Skeletal muscle satellite cell (primary cell): Measurements from ENCODE around the gene NDUFA11.
A peak's percentile ranks its signal among the peaks of the same experiment; 100 is the strongest.

Experiments used
- H3K27me3 ChIP-seq: 2 replicates; pipeline ENCODE4 v1.7.0; 2013; ENCODE audit warnings: low read length; ENCODE audit not compliant: control insufficient read depth, insufficient read depth
- H3K36me3 ChIP-seq: 2 replicates; pipeline ENCODE4 v1.7.0; 2013; ENCODE audit warnings: mild to moderate bottlenecking, control low read depth, low read length; ENCODE audit not compliant: insufficient read depth
- H3K4me1 ChIP-seq: 2 replicates; pipeline ENCODE4 v1.7.0; 2013; ENCODE audit warnings: low read length; ENCODE audit not compliant: control insufficient read depth, insufficient read depth
- H3K4me2 ChIP-seq: 2 replicates; pipeline ENCODE4 v1.7.0; 2013; ENCODE audit warnings: mild to moderate bottlenecking, low read length
- H3K4me3 ChIP-seq: 2 replicates; pipeline ENCODE4 v1.7.0; 2013; ENCODE audit warnings: low read length
- H3K9ac ChIP-seq: 2 replicates; pipeline ENCODE4 v1.7.0; 2013; ENCODE audit warnings: mild to moderate bottlenecking, low read depth, low read length, moderate library complexity
- H3K9me3 ChIP-seq: replicated peaks from 2 replicates; pipeline ENCODE4 v1.7.0; 2013; ENCODE audit warnings: mild to moderate bottlenecking, control low read depth, low read length

The NDUFA11 gene

DNA sequence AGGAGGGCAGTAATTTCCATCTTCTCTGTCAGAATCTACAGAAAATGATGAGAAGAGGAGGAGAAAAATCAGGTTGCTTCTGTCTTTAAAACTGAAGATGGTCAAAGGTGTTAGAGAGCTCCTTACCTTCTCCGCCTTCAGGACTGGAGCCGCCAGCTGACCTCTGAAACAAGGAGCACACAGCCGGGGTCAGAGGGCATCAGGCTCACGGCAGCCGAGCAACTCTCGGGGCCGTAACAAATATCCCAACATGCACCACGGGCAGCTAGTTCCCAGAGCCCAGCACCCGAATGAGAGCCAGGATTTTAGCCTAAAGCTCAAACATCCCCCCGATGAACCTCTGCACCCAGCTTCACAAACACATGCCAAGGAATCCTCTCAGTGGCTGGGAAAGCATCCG, 38.1 kb upstream of the NDUFA11 start:
- H3K9me3 ChIP-seq: no peaks in the 10 kb centered on the region
- H3K36me3 ChIP-seq: peaks cover 46% of the 10 kb centered on the region
- H3K4me2 ChIP-seq: no peak overlapping the region
- no peak overlapping the region for H3K9ac ChIP-seq
- H3K4me1 ChIP-seq: peaks cover 8% of the 10 kb centered on the region
- no peak overlapping the region for H3K4me3 ChIP-seq
- no peaks in the 10 kb centered on the region for H3K27me3 ChIP-seq

DNA sequence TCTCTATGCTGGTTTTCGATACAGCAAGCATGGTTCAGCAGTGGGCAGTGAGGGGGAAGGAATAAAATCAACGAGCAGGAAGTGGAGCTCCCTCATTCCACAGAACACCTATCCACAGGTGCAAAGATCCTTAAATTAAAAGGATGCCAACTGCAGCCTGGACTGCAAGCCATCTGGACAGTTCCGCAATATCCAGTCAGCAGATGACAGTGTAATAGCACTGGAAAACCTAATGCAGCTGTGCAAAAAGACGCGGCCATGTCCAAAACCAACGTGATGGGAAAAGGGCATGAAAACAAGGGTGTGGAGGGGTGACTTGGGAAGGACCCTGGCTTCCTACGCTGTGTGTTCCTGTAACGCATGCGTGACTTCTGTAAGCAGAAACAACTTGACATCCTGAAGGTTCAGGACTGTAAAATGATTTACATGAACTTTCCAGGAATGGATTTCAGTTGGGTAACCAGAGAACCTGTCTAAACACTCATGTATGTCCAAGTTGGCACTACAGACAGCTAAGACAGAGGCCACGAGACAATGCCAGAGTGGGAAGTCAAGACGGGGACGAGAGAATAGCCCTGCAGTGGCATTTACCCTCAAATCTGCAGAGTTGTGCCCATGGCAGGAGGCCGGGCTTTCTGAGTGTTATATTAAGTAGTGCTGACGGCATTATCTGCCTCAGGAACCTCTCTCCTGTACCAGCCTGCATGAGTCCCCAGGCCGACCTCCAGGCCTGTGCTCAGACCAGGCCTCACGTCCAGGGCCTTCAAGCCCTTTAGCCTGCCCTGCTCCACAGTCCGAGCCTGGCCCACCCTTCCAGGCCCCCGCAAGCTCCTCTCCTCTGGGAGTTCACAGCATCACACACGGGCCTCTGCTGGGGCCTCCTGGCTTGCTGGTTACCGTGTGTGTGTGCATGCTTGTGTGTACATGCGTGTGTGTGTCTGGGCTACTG, 36.9 kb upstream of the NDUFA11 start:
- Histone ChIP-seq H3K4me1 (peaks cover 14% of the 10 kb centered on the region), H3K9ac (no peak overlapping the region), H3K9me3 (no peaks in the 10 kb centered on the region), H3K4me3 (no peak overlapping the region), H3K36me3 (peaks cover 39% of the 10 kb centered on the region), H3K27me3 (no peaks in the 10 kb centered on the region), H3K4me2 (no peak overlapping the region)

DNA sequence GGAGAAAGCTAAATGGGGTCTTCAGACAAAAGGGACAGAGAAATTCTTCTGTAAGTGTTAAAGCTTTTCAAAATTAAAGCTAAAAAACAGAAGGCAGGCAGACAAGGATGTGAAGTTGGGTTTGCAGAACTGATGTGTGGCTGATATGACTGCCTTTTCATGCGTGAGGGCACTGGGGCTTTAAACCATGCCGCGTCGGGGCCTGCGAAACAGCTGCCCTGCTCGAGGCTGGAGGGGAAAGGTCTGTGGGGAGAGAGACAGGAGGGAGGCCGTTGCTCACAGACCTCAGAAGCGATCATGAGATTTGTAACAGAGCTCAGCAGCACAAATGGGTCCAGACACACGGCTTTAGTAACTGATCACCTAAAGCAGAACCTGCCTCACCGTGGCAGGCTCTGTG, 34.0 kb upstream of the NDUFA11 start:
- H3K4me1 ChIP-seq: peaks cover 22% of the 10 kb centered on the region

DNA sequence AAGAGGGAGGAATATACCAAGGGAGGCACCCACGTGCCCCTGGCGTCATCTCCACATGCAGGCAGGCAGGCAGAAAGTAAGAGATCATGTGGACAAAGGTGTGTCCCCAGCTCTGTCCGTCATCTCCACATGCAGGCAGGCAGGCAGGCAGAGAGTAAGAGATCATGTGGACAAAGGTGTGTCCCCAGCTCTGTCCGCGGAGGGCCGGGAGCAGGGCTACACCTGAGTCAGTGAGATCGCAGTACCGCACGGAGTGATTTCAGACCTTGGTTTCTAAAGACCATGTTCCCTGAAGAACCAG, 32.7 kb upstream of the NDUFA11 start:
- H3K4me3 ChIP-seq: no peak overlapping the region
- H3K4me2 ChIP-seq: no peak overlapping the region
- no peaks in the 10 kb centered on the region for H3K27me3 ChIP-seq
- H3K9ac ChIP-seq: no peak overlapping the region
- H3K4me1 ChIP-seq: peaks cover 22% of the 10 kb centered on the region
- peaks cover 52% of the 10 kb centered on the region for H3K36me3 ChIP-seq
- no peaks in the 10 kb centered on the region for H3K9me3 ChIP-seq

More for the DNA sequence above, 34.0 kb upstream of the NDUFA11 start:
- Histone ChIP-seq H3K9me3 (no peaks in the 10 kb centered on the region), H3K4me3 (no peak overlapping the region), H3K4me2 (no peak overlapping the region), H3K27me3 (no peaks in the 10 kb centered on the region), H3K9ac (no peak overlapping the region), H3K36me3 (peaks cover 49% of the 10 kb centered on the region)

DNA sequence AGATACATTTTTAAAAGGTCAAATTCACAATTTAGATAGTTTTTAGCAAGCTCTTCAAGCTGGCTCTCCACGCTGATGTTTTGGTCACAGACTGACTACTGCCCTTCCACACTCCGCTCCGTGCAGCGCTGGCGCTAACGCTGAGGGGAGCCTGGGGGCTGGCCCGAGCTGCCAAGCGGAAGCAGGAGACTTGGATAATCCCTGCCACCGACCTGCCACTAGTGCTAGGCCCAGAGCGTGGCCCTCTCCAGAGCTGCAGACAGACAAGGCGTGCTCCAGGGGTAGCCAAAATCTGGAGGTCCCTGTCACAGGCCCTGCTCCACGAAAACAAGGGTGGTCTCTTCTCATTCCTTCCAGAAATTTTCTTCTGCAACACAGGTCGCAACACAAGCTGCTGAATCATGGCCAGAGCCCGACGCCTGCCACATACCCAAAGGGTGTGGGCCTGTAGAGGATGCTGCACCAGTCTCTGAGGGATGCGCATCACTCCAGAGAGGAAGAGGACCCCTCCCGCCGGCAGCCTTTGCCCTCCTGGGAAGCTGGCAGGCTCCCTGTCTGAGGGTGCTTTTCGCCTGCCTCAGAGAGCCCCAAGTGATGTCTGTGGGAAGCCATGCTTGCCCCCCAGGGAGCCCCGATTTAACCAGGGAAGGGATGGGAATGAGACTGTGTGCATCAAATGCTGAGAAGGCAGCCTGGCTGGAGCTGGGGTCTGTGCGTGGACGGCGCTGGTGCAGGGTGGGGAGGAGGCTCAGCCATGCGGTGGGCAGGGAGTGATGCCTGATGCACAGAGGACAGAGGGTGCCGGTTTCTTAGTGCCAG, 32.1 kb upstream of the NDUFA11 start:
- Histone ChIP-seq H3K9ac (no peak overlapping the region), H3K9me3 (no peaks in the 10 kb centered on the region), H3K4me1 (peaks cover 22% of the 10 kb centered on the region), H3K36me3 (peaks cover 54% of the 10 kb centered on the region), H3K4me3 (no peak overlapping the region), H3K27me3 (no peaks in the 10 kb centered on the region), H3K4me2 (peak overlapping the region; percentile 23)

DNA sequence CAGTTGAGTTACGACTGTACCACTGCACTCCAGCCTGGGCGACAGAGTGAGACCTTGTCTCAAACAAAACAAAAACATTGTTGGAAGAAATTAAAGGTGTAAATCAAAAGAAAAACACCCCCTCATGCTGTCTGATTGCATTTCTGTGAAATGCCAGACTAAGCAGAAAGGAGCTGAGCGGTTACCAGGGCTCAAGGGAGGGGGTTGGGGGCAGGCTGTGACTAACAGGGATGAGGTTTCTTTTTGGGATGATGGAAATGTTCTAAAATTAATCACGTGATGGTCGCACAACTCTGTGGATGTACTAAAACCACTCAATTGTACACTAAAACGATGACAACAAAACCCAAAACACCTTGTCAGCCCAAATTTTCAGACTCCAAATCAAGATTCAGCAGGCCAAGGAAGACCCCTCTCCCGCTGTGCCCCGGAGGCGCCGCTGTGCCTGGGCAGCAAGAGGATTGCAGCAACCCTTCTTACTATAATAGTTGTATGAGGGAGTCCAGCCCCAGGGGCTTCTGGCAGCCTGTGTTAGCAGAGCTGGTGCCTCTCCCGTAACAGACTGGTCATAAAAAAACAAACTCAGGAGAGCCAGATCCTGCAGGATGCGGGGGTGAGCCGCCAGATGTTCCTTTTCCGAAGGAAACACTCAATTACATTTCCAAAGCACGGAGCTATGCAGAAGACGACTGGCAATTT, 31.3 kb upstream of the NDUFA11 start:
- Histone ChIP-seq H3K27me3 (no peaks in the 10 kb centered on the region), H3K9ac (no peak overlapping the region), H3K36me3 (peaks cover 54% of the 10 kb centered on the region), H3K9me3 (no peaks in the 10 kb centered on the region), H3K4me2 (peak overlapping the region; percentile 23), H3K4me3 (no peak overlapping the region), H3K4me1 (peaks cover 22% of the 10 kb centered on the region)

DNA sequence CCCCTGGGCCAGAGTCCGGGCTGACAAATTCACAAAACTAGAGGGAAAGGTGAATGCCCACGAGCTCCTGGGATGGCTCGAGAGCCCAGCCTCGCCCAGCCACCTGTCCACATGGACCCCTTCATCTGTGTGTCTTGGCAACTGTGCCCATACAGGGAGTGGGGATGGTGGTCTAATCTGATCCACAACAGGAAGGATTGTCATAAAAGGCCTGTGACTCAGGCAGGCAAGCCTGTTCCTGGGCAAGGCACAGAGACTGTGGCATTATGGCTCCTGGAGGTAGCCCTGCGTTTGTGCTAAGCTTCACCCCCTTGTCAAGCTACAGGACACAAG, 30.4 kb upstream of the NDUFA11 start:
- Histone ChIP-seq H3K4me1 (peaks cover 22% of the 10 kb centered on the region), H3K9me3 (no peaks in the 10 kb centered on the region), H3K4me3 (no peak overlapping the region), H3K4me2 (no peak overlapping the region), H3K27me3 (no peaks in the 10 kb centered on the region), H3K9ac (no peak overlapping the region), H3K36me3 (peaks cover 57% of the 10 kb centered on the region)

DNA sequence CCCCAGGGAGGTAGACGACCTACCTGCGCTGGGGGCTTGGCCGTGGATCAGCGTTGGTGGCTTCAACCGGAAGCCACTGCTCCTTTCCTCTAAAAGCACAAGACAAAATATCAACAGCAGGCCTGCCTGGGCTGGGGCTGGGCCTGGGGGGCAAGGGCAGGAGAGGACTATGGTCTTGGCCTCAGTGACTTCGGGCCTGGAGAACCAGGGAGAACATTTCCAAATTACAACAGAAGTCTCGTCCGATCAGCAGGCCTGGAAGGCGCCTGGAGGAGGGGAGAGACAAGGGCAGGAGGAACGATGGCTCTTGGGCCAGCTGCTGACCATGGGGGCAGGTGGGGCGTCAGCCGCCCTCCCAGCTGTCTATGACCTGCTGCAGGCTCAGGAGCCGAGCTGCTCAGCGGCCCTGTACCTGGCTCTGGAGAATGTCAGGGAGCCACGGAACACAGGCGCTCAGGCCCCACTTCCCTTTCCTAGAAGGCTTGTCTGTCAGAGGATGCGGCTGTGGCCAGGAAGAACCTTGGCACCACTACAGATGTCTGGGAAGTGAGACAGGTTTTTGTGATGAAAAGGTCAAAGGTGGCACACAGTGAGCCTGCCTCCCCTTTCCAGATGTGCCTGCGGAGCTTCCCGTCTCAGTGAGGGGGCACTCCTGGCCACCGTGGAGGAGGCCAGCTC, 29.9 kb upstream of the NDUFA11 start:
- H3K36me3 ChIP-seq: peaks cover 62% of the 10 kb centered on the region
- H3K4me2 ChIP-seq: no peak overlapping the region
- no peaks in the 10 kb centered on the region for H3K9me3 ChIP-seq
- H3K4me3 ChIP-seq: no peak overlapping the region
- peaks cover 22% of the 10 kb centered on the region for H3K4me1 ChIP-seq
- no peaks in the 10 kb centered on the region for H3K27me3 ChIP-seq
- H3K9ac ChIP-seq: no peak overlapping the region

DNA sequence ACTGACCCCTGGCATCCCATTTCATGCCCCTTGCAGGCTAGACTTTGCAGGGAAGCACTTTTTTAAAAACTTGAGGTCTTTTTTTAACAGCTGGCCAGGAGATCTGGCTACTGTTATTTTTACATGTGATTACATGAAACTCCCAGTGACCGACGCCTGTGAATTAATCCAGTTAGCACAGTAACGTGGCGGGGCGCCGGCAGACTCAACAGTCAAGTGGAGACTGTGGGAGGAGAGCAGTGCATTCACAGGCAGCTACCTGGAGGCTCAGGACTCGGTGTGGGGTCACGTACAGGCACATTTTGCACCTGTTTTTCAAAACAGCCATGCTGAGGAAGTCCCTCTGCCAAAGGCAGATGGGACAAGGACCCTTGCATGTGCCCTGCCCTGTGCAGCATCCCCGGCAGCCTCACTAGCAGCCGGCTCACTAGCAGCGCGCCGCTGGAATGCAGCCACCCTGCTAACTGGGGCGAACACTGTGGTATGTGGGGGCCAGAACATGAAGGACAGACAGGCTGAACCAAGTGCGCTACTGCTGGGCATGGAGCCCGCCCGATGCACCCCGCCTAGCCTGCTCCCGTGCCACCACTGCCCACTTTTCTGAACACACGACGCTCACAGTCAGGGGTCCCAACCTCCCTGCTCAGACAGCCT, 29.1 kb upstream of the NDUFA11 start:
- Histone ChIP-seq H3K9ac (no peak overlapping the region), H3K4me2 (no peak overlapping the region), H3K4me3 (no peak overlapping the region), H3K4me1 (peaks cover 22% of the 10 kb centered on the region), H3K9me3 (no peaks in the 10 kb centered on the region), H3K27me3 (no peaks in the 10 kb centered on the region), H3K36me3 (peaks cover 68% of the 10 kb centered on the region)

DNA sequence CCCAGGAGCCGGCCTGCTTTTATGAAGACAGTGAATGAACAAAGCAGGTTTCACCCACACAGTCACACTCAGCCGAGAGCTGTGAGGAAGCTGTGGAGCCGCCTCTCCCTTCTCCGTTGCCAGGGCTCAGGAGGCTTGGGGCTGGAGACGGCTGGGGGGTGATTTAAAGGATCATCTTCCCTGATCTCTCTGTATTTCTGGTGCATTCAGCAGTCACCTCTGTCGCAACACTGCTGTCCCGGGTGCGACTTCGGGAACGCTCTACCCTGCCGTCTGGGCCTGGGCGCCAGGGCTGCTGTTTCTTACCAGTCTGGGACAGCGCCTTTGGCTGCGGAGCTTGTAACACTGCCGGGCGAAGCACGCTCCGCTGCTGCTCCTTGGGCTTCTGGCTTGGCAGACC, 28.6 kb upstream of the NDUFA11 start:
- Histone ChIP-seq H3K9ac (no peak overlapping the region), H3K36me3 (peaks cover 68% of the 10 kb centered on the region), H3K27me3 (no peaks in the 10 kb centered on the region), H3K9me3 (no peaks in the 10 kb centered on the region), H3K4me3 (no peak overlapping the region), H3K4me2 (no peak overlapping the region), H3K4me1 (peaks cover 22% of the 10 kb centered on the region)

DNA sequence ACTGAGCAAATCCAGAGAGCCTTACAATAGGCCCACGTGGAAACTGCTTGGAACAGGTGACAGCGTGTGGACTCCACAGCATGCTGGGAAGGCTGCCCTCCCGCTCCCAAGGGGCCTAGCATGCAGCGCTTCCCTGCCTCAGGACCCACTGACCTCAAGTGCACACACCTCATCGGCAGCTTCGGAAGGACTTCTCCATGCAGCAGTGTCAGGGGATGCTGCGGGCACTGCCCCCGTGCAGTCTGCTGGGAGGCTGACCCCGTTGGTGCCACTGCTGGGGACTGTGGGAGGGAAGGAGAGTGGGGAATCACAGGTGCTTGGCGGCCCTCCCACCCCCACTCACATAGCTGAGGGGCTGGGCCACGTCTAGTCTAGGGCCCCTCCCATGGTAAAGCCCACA, 27.7 kb upstream of the NDUFA11 start:
- Histone ChIP-seq H3K27me3 (no peaks in the 10 kb centered on the region), H3K4me2 (no peak overlapping the region), H3K9ac (no peak overlapping the region), H3K36me3 (peaks cover 75% of the 10 kb centered on the region), H3K4me1 (peaks cover 22% of the 10 kb centered on the region), H3K9me3 (no peaks in the 10 kb centered on the region), H3K4me3 (no peak overlapping the region)
